Daoy (cell line): Measurements from ENCODE around the gene CSNK2A1. TPM values are rescaled to one million over a fixed set of nuclear protein-coding genes. Genes with fewer than 3 reads are reported as not detected.
"Not testable (repeated sequence)": the region's sequence is repeated elsewhere in the genome, so short reads cannot be mapped to it uniquely, and the experiment has no call there.

Experiments
- DNase-seq: peaks from one replicate; pipeline ENCODE4 v3.0.0-alpha.2; 2015; ENCODE audit warnings: low read depth
- total RNA-seq: library from RNA; depleted of rRNA; stranded (reverse); fragments of >200 nt; shearing (Covaris generic); gene quantifications from 2 replicates; pipeline ENCODE4 v1.2.3, GENCODE V29; 2014

The CSNK2A1 gene
- total RNA-seq, 1 experiment from 2014 or later: 123 TPM

- DNase-seq: no peak
Measured at GRCh38 chr20:483815-484644, 59.6 kb downstream of the CSNK2A1 start.

DNA sequence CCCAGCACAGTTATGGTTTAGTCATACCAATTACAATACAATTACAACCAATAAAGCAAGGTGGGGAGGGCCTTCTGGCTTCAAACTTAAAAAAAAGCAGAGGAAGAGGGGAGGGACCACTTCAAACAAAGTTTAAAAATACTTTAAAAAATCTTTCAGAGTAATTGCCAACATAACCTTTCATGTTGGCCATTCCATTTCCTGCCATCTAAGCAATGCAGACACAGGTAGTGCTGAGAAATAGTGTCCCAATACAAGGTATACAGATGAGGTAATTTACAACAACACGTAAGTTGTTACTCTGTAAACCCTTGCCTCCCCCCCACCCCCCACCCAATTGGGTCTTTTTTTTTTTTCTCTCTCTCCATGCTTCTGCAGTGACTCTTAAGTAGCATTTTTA lies 62.4 kb downstream of the CSNK2A1 start:
- no peak for DNase-seq

GRCh38 chr20:480044-480443 lies 63.5 kb downstream of the CSNK2A1 start:
- DNase-seq: no peak

- DNase-seq: no peak
Measured at GRCh38 chr20:479487-479886, 64.1 kb downstream of the CSNK2A1 start.

GRCh38 chr20:478949-479429 lies 64.6 kb downstream of the CSNK2A1 start:
- peak; percentile 21 for DNase-seq

DNA sequence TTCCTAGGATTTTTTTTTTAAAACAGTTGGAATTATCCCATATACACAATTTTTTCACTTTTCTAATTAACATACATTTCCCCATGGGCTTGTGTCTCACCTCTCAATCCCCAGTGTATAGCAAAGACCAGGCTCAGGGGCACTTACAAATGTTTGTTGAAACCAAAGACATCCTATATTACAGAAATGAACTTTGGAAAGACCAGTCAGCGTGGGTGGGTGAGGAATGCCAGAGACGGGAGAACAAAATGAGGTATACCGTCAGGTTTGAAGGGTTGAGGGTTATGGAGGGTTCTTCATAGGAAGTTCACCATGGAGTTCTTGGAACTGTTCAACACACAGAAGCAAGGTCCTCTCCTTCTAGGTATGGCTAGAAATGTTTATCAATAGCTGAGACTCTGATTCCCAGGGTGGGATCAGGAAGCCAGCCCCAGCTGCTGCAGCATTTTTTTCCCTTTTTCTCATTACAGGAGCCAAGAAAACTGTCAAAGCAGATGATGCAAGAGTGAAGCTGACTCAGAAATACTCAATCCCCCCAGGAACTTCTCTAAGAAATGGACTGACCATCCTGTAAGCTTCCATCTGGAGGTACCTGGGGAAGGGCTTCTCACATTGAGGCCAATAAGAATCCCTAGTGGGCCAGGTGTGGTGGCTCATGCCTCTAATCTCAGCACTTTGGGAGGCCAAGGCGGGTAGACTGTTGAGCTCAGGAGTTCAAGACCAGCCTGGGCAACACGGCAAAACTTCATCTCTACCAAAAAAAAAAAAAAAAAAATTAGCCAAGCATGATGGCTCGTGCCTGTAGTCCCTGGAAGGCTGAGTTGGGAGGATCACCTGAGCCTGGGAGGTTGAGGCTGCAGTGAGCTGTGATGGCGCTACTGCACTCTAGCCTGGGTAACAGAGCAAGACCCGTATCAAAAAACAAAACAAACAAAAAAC lies 65.3 kb downstream of the CSNK2A1 start:
- DNase-seq: no peak

- DNase-seq: not testable (repeated sequence)
Measured at GRCh38 chr20:476561-477249, 66.9 kb downstream of the CSNK2A1 start.

GRCh38 chr20:475463-476357 lies 67.9 kb downstream of the CSNK2A1 start:
- DNase-seq: no peak

DNA sequence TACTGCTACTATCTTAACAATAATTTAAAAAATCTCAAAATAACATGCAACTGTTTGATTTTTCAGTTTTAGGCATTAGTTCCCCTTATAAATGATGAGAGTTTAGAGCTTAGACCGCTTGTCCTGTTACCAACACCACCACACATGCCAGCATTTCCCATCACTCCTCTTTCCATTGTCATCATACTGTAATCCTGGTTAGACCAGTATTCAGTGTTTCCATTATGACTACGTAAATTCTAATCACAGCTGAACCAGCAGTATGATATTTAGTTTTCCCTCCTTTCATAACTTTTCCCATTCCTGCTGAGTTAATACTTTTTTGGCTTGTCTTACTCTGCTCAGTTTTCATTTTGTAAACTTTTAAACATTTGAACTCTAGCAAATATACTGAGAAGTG lies 69.0 kb downstream of the CSNK2A1 start:
- DNase-seq: no peak

- DNase-seq: no peak
Measured at GRCh38 chr20:472889-473292, 70.7 kb downstream of the CSNK2A1 start.

DNA sequence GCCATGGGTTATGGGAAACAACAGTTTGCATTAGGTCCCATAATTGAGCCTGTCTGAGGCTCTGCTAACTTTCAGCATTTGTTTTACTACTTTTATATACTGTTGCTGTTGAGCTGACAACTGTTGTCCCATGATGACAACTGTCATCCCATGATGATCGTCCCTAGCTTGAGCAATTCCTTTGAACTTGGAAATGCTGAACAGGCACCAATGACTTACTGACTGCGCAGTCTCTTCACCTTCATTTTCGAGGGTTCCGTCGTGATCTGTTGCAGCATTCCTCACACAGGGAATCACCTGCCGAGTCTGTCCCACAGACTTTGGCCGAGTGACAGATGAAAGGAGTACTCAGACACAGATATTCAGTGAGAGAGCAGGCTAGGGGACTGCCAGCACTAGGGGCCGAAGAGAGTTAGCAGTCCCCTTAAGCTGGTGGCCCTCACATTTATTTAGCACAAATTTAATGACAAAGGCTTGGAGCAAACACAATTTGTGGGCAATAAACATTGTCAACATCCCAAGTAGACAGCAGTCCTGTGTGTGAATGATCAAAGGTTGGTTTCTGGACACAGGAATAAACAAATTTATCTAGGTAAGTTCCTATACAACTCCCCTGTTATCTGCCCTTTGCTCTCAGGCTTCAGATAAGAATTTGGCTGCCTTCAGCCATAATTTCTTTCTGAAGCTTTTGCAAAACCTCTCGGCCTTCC lies 71.3 kb downstream of the CSNK2A1 start:
- DNase-seq: no peak

DNA sequence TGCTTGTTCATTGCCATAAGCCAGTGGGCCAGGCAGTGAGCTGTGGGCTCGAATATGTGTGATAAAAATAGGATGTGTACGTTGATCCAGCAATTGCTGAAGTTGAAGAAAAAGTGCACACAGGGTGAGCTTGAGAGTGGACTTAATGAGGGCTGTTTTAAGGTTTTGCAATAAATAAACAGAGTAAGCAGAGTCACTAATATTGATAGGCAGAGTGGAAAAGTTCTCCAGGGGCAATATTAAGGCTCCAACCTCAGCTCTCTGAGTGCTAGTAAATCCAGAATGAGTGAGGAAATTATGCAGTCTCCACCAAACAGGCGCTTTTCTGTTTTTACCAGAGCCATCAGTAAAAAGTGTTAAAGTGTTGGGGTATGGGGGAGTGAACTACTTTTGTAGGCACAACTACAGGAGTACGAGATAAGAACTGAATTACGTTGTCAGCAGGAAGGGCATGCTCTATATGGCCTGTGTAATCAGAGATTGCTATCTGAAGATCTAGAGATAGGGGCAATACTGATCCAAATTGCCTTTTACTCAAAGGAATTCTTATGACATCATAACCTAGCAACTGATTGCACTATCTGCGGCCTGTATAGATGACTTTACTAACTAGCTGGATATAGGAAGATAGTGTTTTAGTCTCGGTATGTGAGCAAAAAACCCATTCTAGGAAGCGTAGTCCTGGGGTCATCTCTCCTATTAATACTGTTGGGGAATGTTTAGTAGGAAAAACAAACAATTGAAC lies 73.7 kb downstream of the CSNK2A1 start:
- no peak for DNase-seq

DNA sequence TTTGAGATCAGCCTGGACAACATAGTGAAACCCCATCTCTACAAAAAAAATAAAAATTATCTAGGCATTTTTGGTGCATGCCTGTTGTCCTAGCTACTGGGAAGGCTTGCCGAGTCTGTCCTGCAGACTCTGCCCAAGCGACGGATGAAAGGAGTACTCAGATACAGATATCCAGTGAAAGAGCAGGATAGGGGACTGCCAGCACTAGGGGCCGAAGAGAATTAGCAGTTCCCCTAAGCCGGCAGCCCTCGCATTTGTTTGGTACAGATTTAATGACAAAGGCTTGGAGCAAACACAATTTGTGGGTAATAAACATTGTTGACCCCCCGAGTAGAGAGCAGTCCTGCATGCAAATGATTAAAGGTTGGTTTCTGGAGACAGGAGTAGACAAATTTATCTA lies 75.8 kb downstream of the CSNK2A1 start:
- no peak for DNase-seq

DNA sequence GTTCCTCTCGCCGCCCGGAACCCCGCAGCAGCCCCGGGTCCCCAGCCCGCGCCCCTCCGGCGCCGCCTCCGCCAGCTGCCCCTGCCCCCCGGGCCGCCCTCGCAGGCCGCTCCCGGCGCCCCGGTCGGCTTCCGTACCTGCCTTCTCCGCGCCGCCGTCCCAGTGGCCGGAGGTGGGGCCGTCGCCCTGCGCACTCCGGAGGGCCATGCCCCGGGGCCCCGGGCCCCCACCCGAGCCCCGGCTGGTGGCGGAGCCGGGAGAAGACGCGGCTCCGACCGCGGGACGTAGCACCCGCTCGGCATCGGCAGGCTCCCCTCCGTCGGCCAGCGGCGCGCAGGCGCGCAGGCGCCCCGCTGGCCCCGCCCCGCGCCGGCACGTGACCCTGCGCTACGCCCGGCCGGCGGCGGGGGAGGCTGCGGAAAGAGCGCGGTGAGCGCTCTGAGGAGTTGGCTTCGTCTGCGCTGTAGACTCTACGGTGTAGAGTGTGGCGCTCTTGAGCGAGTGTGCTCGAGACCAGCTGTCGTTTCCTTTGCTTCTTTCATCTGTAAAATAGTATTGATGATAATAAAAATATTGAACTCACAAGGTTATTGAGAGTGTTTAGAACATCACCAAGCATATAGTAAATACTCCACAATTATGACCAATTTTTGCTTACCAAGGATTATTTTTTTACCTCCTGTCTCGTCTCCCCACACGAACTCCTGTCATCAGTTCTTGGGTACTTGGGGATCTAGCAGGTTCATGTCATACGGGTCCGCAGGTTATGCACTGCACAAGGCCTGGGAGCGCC lies 81.2 kb downstream of the CSNK2A1 start, which contains the start of gene TBC1D20:
TSS of gene TBC1D20 (minus strand) at position 335 of the 793 bp plus-strand sequence. CDS start at position 207, 128 bp downstream.
- DNase-seq: peak; percentile 91

- peak; percentile 58 for DNase-seq
Measured at GRCh38 chr20:461254-462198, 82.1 kb downstream of the CSNK2A1 start.

DNA sequence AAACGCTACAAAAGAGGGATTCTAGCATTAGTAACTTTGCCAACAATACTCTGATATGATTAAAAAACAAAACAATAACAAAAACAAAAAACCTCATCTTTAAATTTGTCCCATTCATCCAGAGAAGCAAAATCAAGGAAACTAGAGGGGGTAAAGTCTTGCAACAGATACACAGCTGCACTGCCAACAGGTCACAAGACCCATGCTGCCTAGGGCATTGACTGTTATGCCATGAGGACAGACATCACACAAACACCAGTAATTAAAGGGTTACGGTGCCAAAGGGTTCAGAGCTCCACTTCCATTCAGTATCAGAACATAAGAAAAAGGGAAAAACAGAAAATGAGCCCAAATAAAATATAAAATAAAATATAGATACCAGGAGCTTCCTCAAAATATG lies 82.9 kb downstream of the CSNK2A1 start:
- no peak for DNase-seq

DNA sequence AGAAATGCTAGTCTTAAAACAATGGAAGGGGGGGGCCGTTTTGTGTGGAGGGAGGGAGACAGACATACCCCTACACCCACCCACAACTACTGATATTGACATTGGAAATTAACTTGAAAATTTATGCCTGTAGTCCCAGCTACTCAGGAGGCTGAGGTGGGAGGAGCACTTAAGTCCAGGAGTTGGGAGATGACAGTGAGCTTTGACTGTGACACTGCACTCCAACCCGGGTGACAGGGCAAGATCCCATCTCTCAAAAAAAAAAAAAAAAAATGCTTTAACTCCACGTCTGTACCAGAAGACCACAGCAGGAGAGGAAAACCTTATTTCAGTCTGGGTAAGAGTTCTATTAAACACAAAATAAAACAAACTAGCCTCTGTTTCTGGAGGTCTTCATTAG lies 83.4 kb downstream of the CSNK2A1 start:
- no peak for DNase-seq
